GM04503 (cell line): ENCODE data around the gene SBNO1.
"Not testable (repeated sequence)": the region's sequence is repeated elsewhere in the genome, so short reads cannot be mapped to it uniquely, and the experiment has no call there.

Source experiments
- DNase-seq: peaks from one replicate; pipeline ENCODE4 v3.0.0-alpha.2; 2012; ENCODE audit warnings: low read depth

Gene SBNO1

DNA sequence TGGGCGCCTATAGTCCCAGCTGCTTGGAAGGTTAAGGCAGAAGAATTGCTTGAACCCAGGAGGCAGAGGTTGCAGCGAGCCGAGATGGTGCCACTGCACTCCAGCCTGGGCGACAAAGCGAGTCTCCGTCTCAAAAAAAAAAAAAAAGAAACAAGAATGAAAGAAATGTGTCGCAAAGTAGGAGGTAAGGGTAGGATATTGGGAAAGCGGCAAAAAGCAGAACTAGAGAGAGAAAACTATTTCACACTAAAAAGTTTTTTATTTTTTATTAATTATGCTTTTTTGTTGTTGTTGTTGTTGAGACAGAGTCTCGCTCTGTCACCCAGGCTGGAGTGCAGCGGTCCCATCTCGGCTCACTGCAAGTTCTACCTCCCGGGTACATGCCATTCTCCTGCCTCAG lies 17.7 kb downstream of the SBNO1 start:
- DNase-seq, result no peak

GRCh38 chr12:123344086-123344485 lies 20.6 kb downstream of the SBNO1 start:
- DNase-seq, result no peak

DNA sequence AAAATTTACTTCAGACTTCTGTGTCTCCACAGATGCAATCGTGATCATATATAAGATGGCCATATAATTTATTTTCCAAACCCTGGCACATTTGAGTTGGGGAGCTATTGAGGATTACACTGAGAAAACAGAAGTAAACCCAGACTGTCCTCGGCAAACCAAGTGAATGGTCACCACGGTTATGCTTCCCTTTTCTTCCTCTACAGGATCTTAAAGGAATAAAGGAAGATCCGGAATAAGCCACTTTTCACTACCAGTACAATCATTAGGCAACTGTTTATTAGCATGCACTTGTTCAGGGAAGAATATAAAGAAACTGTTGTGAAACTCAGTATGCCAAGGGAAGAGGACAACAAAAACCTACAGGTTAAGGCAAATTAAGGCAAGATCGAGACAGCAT lies 27.6 kb downstream of the SBNO1 start:
- no peak for DNase-seq

GRCh38 chr12:123336530-123336929 lies 28.1 kb downstream of the SBNO1 start:
- DNase-seq, result no peak

GRCh38 chr12:123335490-123335889 lies 29.2 kb downstream of the SBNO1 start:
- DNase-seq, result no peak

DNA sequence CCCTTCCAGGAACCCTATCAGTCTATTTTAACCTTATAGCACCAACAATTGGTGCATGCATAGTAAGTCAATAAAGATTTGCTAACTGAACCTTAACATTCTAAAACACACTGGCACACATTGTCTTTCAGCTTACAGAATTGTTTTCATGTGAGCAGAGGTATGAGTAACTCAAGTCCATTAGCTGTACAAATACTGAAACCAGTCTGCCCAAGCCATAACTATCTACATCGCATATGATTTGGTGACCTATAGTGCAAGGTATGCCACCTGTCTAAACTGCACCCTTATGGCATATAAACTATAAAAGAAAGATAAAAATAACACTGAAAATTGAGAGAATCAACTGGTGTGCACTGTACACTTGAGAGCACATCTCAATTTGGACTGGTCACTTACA lies 34.8 kb downstream of the SBNO1 start:
- DNase-seq, result no peak

DNA sequence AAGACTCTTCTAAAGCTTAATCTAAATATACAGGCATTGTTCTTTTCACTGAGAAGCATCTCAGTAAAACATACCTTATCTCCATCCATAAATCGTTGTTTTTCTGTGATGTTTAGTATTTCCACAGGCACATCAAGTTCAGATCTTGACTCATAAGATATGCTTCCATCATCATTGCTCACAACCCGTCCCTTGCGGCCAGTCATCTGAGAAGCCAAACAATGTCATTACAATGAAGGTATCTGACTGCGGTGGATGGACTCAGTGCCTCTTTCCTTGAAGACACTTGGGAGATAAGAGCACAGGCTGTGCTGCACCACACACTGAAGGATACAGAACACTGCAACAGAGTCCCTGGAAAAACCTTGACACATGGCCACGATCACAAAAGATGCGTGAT lies 44.8 kb downstream of the SBNO1 start:
- no peak for DNase-seq

DNA sequence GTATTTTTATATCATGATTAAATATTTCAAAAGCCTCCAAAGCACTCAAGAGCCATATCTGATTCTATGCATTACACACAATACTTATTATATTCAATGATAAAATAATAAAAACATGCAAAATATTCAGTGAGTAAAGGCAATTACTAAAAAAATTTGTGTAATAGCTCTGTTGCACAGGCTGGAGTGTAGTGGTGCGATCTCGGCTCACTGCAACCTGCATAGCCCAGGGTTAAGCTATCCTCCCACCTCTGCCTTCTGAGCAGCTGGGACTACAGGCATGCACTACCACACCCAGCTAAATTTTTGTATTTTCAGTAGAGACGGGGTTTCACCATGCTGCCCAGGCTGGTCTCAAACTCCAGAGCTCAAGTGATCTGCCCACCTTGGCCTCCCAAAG lies 45.4 kb downstream of the SBNO1 start:
- no peak for DNase-seq

DNA sequence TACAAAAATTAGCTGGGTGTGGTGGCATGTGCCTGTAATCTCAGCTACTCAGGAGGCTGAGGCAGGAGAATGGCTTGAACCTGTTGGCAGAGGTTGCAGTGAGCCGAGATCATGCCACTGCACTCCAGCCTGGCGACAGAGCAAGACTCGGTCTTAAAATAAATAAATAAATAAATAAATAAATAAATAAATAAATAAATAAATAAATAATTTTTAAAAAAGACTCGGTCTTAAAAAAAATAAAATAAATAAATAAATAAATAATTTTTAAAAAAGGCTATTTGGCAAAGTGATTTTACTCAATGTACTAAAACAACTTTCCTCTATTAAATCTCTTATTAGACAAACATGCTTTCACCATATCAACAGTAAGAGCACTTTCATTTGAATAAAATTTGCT lies 51.6 kb downstream of the SBNO1 start:
- not testable (repeated sequence) for DNase-seq

- DNase-seq, result no peak
Observed at GRCh38 chr12:123306200-123306599, 58.4 kb downstream of the SBNO1 start.

GRCh38 chr12:123305136-123305535 lies 59.5 kb downstream of the SBNO1 start:
- no peak for DNase-seq

DNA sequence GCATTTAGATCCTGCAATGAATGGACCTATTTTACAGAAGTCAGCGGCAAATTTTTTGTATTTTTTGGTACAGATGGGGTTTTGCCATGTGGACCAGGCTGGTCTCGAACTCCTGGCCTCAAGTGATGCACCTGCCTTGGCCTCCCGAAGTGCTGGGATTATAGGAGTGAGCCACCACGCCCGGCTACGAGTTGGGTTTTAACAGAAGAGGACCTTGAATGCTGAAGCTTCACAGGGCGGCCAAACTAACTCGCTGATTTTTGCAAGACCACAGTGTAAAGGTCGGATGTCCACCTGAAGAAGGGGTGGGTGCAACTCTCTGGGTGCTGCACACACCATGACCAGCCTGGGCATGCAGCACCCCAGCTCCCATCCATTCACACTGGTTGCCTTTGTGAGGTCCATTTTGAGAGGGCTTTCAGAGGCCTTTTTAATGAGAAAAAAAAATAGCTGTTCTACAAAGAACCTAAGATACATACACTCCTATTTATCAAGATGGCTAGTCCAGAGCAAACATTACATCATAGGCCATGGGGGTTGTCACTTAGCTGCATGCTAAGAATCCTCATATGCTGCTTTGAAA lies 71.4 kb downstream of the SBNO1 start:
- no peak for DNase-seq

GRCh38 chr12:123289911-123290310 lies 74.7 kb downstream of the SBNO1 start:
- DNase-seq, result no peak

GRCh38 chr12:123288751-123289346 lies 75.8 kb downstream of the SBNO1 start:
- DNase-seq, result no peak

DNA sequence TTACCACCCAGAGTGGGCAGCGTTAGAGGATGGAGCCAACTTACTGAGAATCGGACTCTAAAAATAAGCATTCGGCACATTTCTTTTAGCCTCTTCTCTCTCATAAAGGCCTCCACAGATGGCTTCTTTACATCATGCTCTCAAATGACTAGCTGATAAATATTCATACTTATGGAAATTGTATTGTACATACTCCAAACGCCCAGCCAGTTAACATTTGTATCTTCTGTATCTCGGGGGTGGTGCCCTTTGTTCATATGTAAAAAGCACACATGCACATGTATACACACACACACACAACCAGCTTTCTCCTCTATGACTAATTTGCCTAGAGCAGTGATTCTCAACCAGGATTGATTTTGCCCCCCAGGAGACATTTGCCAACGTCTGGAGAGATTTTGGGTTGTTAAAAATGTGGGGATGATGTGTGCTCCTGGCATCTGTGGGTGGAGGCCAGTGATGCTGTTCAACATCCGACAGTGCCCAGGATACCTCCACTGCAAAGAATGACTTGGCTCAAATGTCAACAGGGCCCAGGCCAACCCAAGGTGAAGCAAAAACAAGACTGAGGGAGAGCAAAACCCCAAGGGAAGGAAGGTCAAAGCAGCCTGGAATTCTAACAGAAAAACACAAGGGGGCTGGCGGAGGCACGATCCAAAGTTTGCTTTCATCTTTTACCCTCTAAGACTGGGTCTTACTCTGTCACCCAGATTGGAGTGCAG lies 77.8 kb downstream of the SBNO1 start:
- no peak for DNase-seq

DNA sequence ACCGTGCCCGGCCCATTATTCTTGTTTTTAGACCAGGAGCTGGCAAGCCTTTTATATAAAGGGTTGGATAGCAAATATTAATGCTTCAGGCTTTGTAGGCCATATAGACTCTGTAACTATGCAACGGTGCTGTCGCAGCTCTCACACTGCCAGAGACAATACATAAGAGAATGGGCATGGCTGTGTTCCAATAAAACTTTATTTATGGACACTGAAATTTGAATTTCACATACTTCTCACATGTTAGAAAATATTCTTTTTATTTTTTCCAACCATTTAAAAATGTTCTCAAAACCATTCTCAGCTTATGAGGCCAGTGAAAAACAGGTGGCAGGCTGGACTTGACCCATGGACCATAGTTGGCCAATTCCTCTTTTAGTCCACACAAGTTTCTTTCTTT lies 80.0 kb downstream of the SBNO1 start:
- DNase-seq, result no peak

DNA sequence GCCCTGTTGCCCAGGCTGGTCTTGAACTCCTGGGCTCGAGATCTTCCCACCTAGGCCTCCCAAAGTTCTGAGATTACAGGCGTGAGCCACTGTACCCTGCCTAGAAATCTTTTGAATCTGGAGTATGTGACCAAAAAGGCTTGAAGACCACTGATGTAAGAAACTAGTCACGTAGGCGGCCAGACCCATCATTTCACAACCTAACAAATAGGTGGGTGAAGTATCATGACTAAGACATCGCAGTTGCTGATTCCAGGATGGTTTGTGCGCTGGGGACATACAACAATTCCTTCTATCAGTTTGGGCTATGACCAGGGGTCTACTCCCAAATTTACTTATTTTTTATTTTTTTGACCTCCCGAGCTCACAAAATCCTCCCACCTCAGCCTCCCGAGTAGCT lies 81.2 kb downstream of the SBNO1 start:
- DNase-seq, result no peak

- DNase-seq, result no peak
Observed at GRCh38 chr12:123282111-123282510, 82.5 kb downstream of the SBNO1 start.

GRCh38 chr12:123280971-123281370 lies 83.7 kb downstream of the SBNO1 start:
- DNase-seq, result no peak

DNA sequence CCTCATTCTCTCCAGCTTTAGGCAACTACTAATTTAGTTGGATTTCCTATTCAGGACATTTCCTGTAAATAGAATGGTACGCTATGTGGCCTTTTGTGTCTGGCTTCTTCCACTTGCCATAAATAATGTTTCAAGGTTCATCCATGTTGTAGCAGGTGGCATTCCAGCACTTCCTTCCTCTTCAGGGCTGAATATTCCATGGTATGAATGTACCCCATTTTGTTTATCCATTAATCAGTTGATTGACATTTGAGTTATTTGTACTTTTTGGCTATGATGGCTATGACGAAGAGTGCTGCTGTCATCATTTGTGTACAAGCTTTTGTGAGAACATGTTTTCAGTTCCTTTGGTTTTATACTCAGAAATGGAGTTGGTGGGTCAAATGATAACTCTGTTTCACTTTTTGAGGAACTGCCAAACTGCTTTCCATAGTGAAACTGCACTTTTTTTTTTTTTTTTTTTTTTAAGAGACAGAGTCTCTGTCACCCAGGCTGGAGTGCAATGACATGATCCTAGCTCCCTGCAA lies 86.5 kb downstream of the SBNO1 start:
- DNase-seq, result no peak

DNA sequence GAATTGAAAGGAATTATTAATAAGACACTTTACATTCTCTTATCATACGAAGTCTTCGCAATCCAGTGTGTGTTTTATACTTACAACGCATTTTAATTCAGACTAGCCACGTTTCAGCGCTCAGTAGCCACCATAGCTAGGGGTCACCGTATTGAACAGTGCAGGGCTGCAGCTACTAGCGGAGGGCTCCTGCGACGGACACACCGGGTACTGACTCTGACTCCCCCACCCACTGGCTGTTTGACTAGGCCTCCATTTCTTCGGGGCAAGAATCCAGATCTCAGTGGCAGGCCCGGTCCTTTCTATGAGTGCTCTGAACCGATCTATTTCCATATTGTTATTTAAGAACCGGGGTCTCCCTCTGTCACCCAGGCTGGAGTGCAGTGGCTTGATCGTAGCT lies 91.5 kb downstream of the SBNO1 start:
- DNase-seq, result no peak

- no peak for DNase-seq
Observed at GRCh38 chr12:123271001-123271668, 93.5 kb downstream of the SBNO1 start.
